K562 (cell line): Measurements from ENCODE around the gene GUK1. TPM values are rescaled to one million over a fixed set of nuclear protein-coding genes. Genes with fewer than 3 reads are reported as not detected.

Experiments used
- ARID2 ChIP-seq: fragments of 450-650 bp; IDR thresholded peaks from 2 replicates; pipeline ENCODE4 v1.6.1; 2017; ENCODE audit warnings: antibody characterized with exemption, mild to moderate bottlenecking
- BMI1 ChIP-seq: fragments of 150-350 bp; IDR thresholded peaks from 2 replicates; pipeline ENCODE4 v1.6.1; 2014; ENCODE audit warnings: low read length
- BRF2 ChIP-seq: IDR thresholded peaks from 3 replicates; pipeline ENCODE4 v1.6.1; 2011; ENCODE audit warnings: borderline replicate concordance, mild to moderate bottlenecking; ENCODE audit not compliant: insufficient read length, insufficient read depth
- CBX5 ChIP-seq: IDR thresholded peaks from 2 replicates; pipeline ENCODE4 v1.6.1; 2014; ENCODE audit warnings: low read depth, borderline replicate concordance
- CTBP1 ChIP-seq: fragments of 450-650 bp; IDR thresholded peaks from 2 replicates; pipeline ENCODE4 v1.6.1; 2016; ENCODE audit warnings: borderline replicate concordance
- EWSR1 ChIP-seq: fragments of 450-650 bp; IDR thresholded peaks from 2 replicates; pipeline ENCODE4 v1.6.1; 2018; ENCODE audit warnings: borderline replicate concordance, mild to moderate bottlenecking, low read depth, moderate library complexity; ENCODE audit not compliant: partially characterized antibody
- GATA2 ChIP-seq: sonication (generic); formaldehyde crosslinking; IDR thresholded peaks from 2 replicates; pipeline ENCODE4 v1.4.0; 2020; ENCODE audit warnings: mild to moderate bottlenecking, missing genetic modification reagents
- HMGXB4 ChIP-seq: sonication (generic); formaldehyde crosslinking; IDR thresholded peaks from 2 replicates; pipeline ENCODE4 v1.8.1; 2023; ENCODE audit warnings: mild to moderate bottlenecking, missing genetic modification reagents
- KDM2B ChIP-seq: fragments of 250-450 bp; sonication (Bioruptor Pico); IDR thresholded peaks from 2 replicates; pipeline ENCODE4 v1.8.0; 2021; ENCODE audit warnings: mild to moderate bottlenecking, moderate library complexity
- MECOM ChIP-seq: fragments of 250-450 bp; sonication (Bioruptor Pico); IDR thresholded peaks from 2 replicates; pipeline ENCODE4 v1.8.0; 2022; ENCODE audit warnings: inconsistent platforms
- RBM15 ChIP-seq: fragments of 200-400 bp; formaldehyde crosslinking; IDR thresholded peaks from 2 replicates; pipeline ENCODE4 v1.6.1; 2018; ENCODE audit warnings: mild to moderate bottlenecking, low read length, moderate library complexity; ENCODE audit not compliant: insufficient read depth
- RNF2 ChIP-seq: sonication (generic); IDR thresholded peaks from 2 replicates; pipeline ENCODE4 v1.6.1; 2016
- SAFB2 ChIP-seq: fragments of 200-400 bp; formaldehyde crosslinking; IDR thresholded peaks from 2 replicates; pipeline ENCODE4 v1.6.1; 2018; ENCODE audit warnings: borderline replicate concordance, low read length, low read depth, moderate library complexity; ENCODE audit not compliant: severe bottlenecking
- SMAD2 ChIP-seq: fragments of 150-350 bp; IDR thresholded peaks from 2 replicates; pipeline ENCODE4 v1.6.1; 2014; ENCODE audit warnings: low read depth, mild to moderate bottlenecking, low read length
- TBP ChIP-seq: optimal IDR thresholded peaks from 2 replicates; pipeline ENCODE3; 2011; ENCODE audit warnings: low read depth, low read length, improper control_type of control experiment
- TEAD4 ChIP-seq, 2 experiments: sonication (generic) in 1 of 2; formaldehyde crosslinking in 1 of 2; IDR thresholded peaks; 2 replicates each; pipeline versions ENCODE4 v1.6.1 to v1.8.0; 2012 to 2022; ENCODE audit warnings: borderline replicate concordance in 1 of 2, inconsistent platforms in 1 of 2, low read length in 1 of 2, mild to moderate bottlenecking in 1 of 2, missing genetic modification reagents in 1 of 2
- THRAP3 ChIP-seq: fragments of 450-650 bp; IDR thresholded peaks from 2 replicates; pipeline ENCODE4 v1.6.1; 2016; ENCODE audit warnings: mild to moderate bottlenecking, inconsistent platforms, borderline replicate concordance
- ZC3H4 ChIP-seq: sonication (generic); formaldehyde crosslinking; IDR thresholded peaks from 2 replicates; pipeline ENCODE4 v1.9.0; 2021; ENCODE audit warnings: missing genetic modification reagents, borderline replicate concordance
- ZFP91 ChIP-seq: sonication (generic); formaldehyde crosslinking; IDR thresholded peaks from 2 replicates; pipeline ENCODE4 v1.8.0; 2022; ENCODE audit warnings: mild to moderate bottlenecking, missing genetic modification reagents
- ZNF197 ChIP-seq: fragments of 200-800 bp; sonication (Bioruptor generic); IDR thresholded peaks from 2 replicates; pipeline ENCODE4 v1.6.1; 2016; ENCODE audit warnings: low read depth, missing genetic modification characterization, missing compliant biosample characterization
- ZNF398 ChIP-seq: fragments of 250-450 bp; sonication (Bioruptor Pico); IDR thresholded peaks from 2 replicates; pipeline ENCODE4 v1.8.0; 2021; ENCODE audit warnings: moderate library complexity, mild to moderate bottlenecking, inconsistent platforms
- polyA plus RNA-seq, 8 experiments: library from polyadenylated mRNA; depleted of rRNA in 4 of 8; stranded (reverse) in 5 of 8; unstranded in 3 of 8; fragments of >200 nt; fragmentation: Nextera tagmentation in 2 of 8; fragmentation: Illumina TruSeq in 1 of 8; extraction: Ambion mirVana in 2 of 8; extraction: Trizol in 1 of 8; gene quantifications; 2 replicates each; pipeline versions ENCODE4 v1.2.1 to v1.2.3, GENCODE V29; 2011 to 2014; ENCODE audit warnings: inconsistent platforms in 1 of 8, missing spikeins in 1 of 8
- total RNA-seq, 7 experiments: library from RNA; depleted of rRNA in 6 of 7; stranded (reverse); fragments of >200 nt in 6 of 7; fragmentation: Illumina TruSeq in 2 of 7; extraction: Trizol in 2 of 7; gene quantifications; 2 replicates each; pipeline versions ENCODE4 v1.2.1 to v1.2.3, GENCODE V29; 2011 to 2021; ENCODE audit warnings: low replicate concordance in 1 of 7

GUK1 gene
- total and polyA plus RNA-seq, 9 of the 15 experiments (the other 6 are each of a cell fraction or from before 2014, with no cell fraction given) = 7.0 to 331 (median 132) TPM

GRCh38 chr1:228109073-228109961 lies 30.8 kb upstream of the GUK1 start, which contains the start of gene MRPL55 (continued):
- TF ChIP-seq HMGXB4 (CRISPR knock-in tag) (no peak; the same call in 1 of the 2 replicates), RBM15 (no peak), ZNF398 (no peak), THRAP3 (no peak), TBP (peak; percentile 81), EWSR1 (no peak), MECOM (CRISPR knock-in tag) (no peak), ZC3H4 (CRISPR knock-in tag) (no peak; the same call in 1 of the 2 replicates), ZNF197 (CRISPR knock-in tag) (no peak), BMI1 (no peak), ARID2 (peak; percentile 13; the same call in 1 of the 2 replicates), GATA2 (CRISPR knock-in tag) (no peak), BRF2 (no peak), RNF2 (no peak), TEAD4 (IDR thresholded peaks at IDR 0.05; ENCODE audit: low read length) (no peak), TEAD4 (CRISPR knock-in tag; IDR thresholded peaks at IDR 0.05; ENCODE audit: borderline replicate concordance) (no peak), SAFB2 (no peak), SMAD2 (no peak), CBX5 (no peak), ZFP91 (CRISPR knock-in tag) (no peak), CTBP1 (peak; percentile 57; the same call in 1 of the 2 replicates), KDM2B (CRISPR knock-in tag) (0 out of 2 replicates have a peak, but pooled peaks have one; percentile 3)
